GM18520 (cell line): ENCODE measurements around the gene NSMF.

ENCODE experiments used
- ATAC-seq: cut with Tn5 transposase; IDR thresholded peaks from one replicate; pipeline ENCODE4 v1.9.1; 2021; ENCODE audit not compliant: unreplicated experiment

NSMF gene

GRCh38 chr9:137398561-137399468 is 60.3 kb downstream of the NSMF start:
- ATAC-seq = no peak

GRCh38 chr9:137397675-137398423 is 61.3 kb downstream of the NSMF start:
- no peak for ATAC-seq
